Measurements from ENCODE around the gene STAB2.

The STAB2 gene

DNA sequence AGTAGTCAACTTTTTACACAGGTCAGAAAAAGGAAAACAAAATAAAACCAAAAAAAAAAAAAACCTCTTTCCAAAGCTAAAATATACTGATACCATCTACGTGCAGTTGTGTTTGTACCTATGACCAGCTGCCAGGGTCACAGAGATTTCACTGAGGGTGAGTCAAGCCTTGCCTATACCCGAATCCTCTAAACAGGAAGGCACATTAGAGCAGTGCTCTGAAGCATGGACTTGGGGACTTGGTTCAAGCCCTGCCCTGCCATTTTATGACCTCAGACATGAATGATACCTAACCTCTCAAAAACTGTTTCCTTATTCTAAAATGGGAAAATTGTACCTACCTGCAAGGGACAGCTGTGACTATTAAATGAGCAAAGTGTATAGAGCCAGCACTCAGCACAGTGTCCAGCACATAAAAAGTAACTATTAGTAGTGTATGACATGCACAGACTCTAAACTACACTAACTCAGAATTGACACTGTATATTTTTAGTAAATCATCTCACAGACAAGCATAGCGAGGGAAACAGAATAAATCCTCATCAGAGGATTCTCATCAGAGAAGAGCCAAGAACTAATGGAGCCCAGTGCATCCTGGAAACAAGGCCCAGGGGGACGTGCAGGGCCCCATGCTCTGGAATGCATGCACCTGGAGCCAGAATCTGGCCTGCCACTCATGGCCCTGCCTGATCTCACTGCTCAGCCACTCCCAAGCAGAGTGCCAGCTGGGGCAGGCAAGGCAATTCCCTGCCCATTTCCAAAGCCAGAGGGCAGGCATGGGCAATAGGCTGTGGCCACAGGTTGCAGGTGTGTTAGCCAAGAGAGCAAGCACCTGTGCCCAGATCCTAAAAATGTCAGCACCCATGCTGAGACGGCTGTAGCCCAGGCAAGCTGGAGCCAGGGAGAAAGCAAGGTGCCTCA, 196.9 kb downstream of the STAB2 start:
- DNase-seq (ENCODE audit: low read depth, low spot score), result no peak
- CTCF ChIA-PET, result interaction anchor here (1.0 to 1.4 kb wide), 3 partner anchors 10 to 19 kb away, joined by 3 to 4 read pairs (median 4); no protein-coding TSS in a partner anchor
- TF ChIP-seq CTCF (IDR thresholded peaks at IDR 0.05; ENCODE audit: insufficient read depth, low read length, missing control alignments), result no peak

DNA sequence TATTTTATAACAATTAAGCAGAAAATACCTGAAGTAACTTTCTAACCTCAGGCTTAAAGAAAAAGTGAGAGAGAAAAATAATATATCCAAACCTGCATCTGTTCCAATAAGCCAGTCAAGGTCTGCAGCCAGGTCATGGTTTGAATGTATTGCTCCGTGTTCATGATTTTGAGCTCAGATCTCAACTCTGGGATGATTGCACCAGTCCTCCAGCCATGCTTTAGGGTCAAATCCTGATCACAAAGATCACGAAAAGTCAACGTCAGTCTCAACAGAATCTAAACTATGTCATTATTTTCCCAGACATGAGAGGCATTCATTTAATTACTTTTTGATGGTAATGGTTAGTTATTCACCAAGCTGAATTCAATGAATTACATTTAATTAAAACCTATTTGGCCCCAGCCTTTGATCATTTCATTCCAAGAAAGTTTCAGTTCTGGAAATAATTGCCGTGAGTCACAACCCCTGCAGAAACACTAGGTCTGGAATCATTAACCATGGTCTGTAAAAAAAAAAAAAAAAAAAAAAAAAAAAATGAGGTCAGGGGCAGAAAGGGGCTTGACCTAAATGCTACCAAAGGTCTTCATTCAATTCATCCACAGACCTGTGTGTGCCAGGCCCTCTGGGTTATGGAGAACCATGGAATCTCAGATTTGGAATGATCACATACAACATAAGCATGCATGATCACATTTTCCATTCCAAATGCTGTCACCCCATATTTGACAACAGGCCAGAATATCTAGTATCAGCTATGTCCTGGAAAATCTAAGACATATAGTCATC, 198.4 kb downstream of the STAB2 start:
- POLR2A ChIA-PET, result no interaction called here
- no peak for TF ChIP-seq CTCF (IDR thresholded peaks at IDR 0.05; ENCODE audit: insufficient read depth, low read length, missing control alignments)
- H3K4me3 ChIP-seq (ENCODE audit: low read depth, low read length), result no peak overlapping the region
- CTCF ChIA-PET, result interaction anchor here (1.0 kb wide), 1 partner anchor 15 kb away, joined by 3 read pairs; no protein-coding TSS in a partner anchor
- no peak for DNase-seq (ENCODE audit: low read depth, low spot score)

More for the DNA sequence above, 196.9 kb downstream of the STAB2 start:
- POLR2A ChIA-PET, result interaction anchor here (0.6 kb wide), 1 partner anchor 181 kb away, joined by 3 read pairs; no protein-coding TSS in a partner anchor
- no peak overlapping the region for H3K4me3 ChIP-seq (ENCODE audit: low read depth, low read length)

DNA sequence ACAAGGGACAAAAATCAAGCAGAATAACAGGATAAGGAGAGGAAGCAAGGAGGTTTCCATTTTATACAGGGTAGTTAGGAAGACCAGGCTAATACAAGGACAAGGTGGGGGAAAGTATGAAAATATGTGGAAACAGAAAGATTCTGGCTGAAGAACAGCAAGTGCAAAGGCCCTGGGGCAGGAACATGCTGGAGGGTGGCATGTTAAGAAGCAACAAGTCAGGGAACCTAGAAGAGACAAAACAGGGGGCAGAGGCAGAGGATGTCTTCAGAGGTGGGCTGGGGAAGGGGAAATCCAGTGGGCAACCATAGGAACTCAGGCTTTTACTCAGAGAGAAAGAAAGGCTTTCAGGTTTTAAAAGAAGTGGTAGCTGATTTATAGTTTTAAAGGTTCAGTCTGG, 199.1 kb downstream of the STAB2 start:
- no peak for TF ChIP-seq CTCF (IDR thresholded peaks at IDR 0.05; ENCODE audit: insufficient read depth, low read length, missing control alignments)
- ChIA-PET POLR2A (no interaction called here), CTCF (interaction anchor here (1.7 kb wide), 1 partner anchor 85 kb away, joined by 5 read pairs; no protein-coding TSS in a partner anchor)
- H3K4me3 ChIP-seq (ENCODE audit: low read depth, low read length), result no peak overlapping the region
- no peak for DNase-seq (ENCODE audit: low read depth, low spot score)

DNA sequence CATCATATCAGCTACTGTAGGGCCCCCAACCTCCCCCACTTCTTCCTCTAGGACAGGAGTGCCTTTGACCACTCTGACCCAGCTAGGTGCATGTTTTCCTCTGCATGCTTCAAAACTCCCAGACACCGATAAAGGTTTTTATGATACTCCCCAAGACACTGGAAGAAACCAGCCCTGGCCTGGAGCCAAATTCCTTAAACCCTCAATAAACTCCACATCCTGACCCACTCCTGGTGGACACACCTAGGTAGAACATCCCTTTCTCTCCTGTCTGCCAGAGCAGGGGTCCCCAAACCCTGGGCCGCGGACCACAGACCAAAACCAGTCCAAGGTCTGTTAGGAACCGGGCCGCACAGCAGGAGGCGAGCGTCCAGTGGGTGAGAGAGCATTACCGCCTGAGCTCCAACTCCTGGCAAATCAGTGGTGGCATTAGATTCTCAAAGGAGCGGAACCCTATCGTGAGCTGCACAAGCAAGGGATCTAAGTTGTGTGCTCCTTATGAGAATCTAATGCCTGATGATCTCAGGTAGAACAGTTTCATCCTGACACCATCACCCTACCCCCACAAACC, 204.4 kb downstream of the STAB2 start:
- ChIA-PET CTCF (interaction anchor here (0.9 kb wide), 1 partner anchor 11 kb away, joined by 3 read pairs; no protein-coding TSS in a partner anchor), POLR2A (no interaction called here)

DNA sequence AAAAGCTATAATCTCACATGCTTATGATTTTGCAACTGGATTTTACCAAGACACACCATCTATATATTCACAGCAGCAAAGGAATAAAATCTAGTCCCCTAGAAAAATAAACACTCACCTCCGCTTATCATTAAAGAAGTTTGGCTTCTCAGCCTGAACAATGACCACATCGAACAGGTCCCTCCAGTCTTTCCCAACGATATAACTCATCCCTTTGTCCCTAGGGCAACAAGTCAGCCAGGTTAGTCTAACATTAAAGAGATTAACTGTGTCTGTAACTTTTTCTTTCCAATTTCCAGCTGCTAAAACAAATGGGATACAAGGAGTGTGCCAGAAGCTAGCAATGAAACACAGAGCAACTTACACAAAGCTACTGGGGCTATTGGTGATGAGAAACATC, 206.0 kb downstream of the STAB2 start:
- ChIA-PET POLR2A (no interaction called here), CTCF (no interaction called here)
- no peak overlapping the region for H3K4me3 ChIP-seq (ENCODE audit: low read depth, low read length)
- TF ChIP-seq CTCF (IDR thresholded peaks at IDR 0.05; ENCODE audit: insufficient read depth, low read length, missing control alignments), result no peak
- DNase-seq (ENCODE audit: low read depth, low spot score), result no peak

More for the DNA sequence above, 204.4 kb downstream of the STAB2 start:
- no peak for DNase-seq (ENCODE audit: low read depth, low spot score)
- TF ChIP-seq CTCF (IDR thresholded peaks at IDR 0.05; ENCODE audit: insufficient read depth, low read length, missing control alignments), result no peak
- no peak overlapping the region for H3K4me3 ChIP-seq (ENCODE audit: low read depth, low read length)

Data from AG04449 (cell line).